K562 (cell line): ENCODE data around the gene EFNA2. TPM values are rescaled to one million over a fixed set of nuclear protein-coding genes. Genes with fewer than 3 reads are reported as not detected.

Source experiments
- BACH1 ChIP-seq: fragments of 200-800 bp; sonication (Bioruptor generic); IDR thresholded peaks from 2 replicates; pipeline ENCODE4 v1.6.1; 2016; ENCODE audit warnings: missing genetic modification characterization, missing compliant biosample characterization
- DDX20 ChIP-seq: fragments of 450-650 bp; IDR thresholded peaks from 2 replicates; pipeline ENCODE4 v1.6.1; 2016; ENCODE audit warnings: missing genetic modification characterization, low read depth, mild to moderate bottlenecking, missing compliant biosample characterization, moderate library complexity
- EP300 ChIP-seq: IDR thresholded peaks from 2 replicates; pipeline ENCODE4 v1.6.1; 2012; ENCODE audit warnings: low read length, improper control_type of control experiment
- KAT7 ChIP-seq: sonication (generic); formaldehyde crosslinking; IDR thresholded peaks from 2 replicates; pipeline ENCODE4 v1.8.0; 2022; ENCODE audit warnings: missing genetic modification reagents, mild to moderate bottlenecking, borderline replicate concordance
- KHSRP ChIP-seq: fragments of 450-650 bp; IDR thresholded peaks from 2 replicates; pipeline ENCODE4 v1.6.1; 2017
- MCM7 ChIP-seq, 2 experiments: fragments of 450-650 bp; IDR thresholded peaks; 2 replicates each; pipeline ENCODE4 v1.6.1; 2016 to 2018
- MEF2A ChIP-seq: IDR thresholded peaks from 2 replicates; pipeline ENCODE4 v1.6.1; 2011; ENCODE audit warnings: low read depth, mild to moderate bottlenecking, low read length, moderate library complexity; ENCODE audit not compliant: control insufficient read depth
- NR2C1 ChIP-seq, 2 experiments: fragments of 450-650 bp; IDR thresholded peaks; 2 replicates each; pipeline ENCODE4 v1.6.1; 2017; ENCODE audit warnings: mild to moderate bottlenecking in 2 of 2, antibody characterized with exemption in 1 of 2, inconsistent platforms in 1 of 2, missing compliant biosample characterization in 1 of 2, missing genetic modification characterization in 1 of 2
- PHB ChIP-seq: fragments of 250-450 bp; sonication (Bioruptor Pico); IDR thresholded peaks from 2 replicates; pipeline ENCODE4 v1.5.0; 2021
- PHF20 ChIP-seq: fragments of 450-650 bp; IDR thresholded peaks from 2 replicates; pipeline ENCODE4 v1.6.1; 2018; ENCODE audit not compliant: partially characterized antibody
- POLR3A ChIP-seq: IDR thresholded peaks from 2 replicates; pipeline ENCODE4 v1.6.1; 2011; ENCODE audit warnings: borderline replicate concordance, mild to moderate bottlenecking, moderate library complexity; ENCODE audit not compliant: insufficient read length, insufficient read depth; ENCODE audit errors: extremely low read depth
- SMAD4 ChIP-seq: fragments of 250-450 bp; sonication (Bioruptor Pico); conservative IDR thresholded peaks from 2 replicates; pipeline ENCODE4 v1.8.0; 2021; ENCODE audit warnings: inconsistent platforms, mild to moderate bottlenecking, moderate library complexity
- U2AF2 ChIP-seq: fragments of 200-400 bp; formaldehyde crosslinking; optimal IDR thresholded peaks from 2 replicates; pipeline ENCODE3; 2017; ENCODE audit warnings: low read depth, mild to moderate bottlenecking, low read length
- YBX1 ChIP-seq: fragments of 450-650 bp; IDR thresholded peaks from 2 replicates; pipeline ENCODE4 v1.7.1; 2016; ENCODE audit warnings: mild to moderate bottlenecking
- ZBTB11 ChIP-seq, 3 experiments: fragments of 200-800 bp in 1 of 3; fragments of 250-450 bp in 1 of 3; fragments of 450-650 bp in 1 of 3; sonication (Bioruptor Pico) in 1 of 3; sonication (Bioruptor generic) in 1 of 3; formaldehyde crosslinking in 1 of 3; IDR thresholded peaks; 2 replicates each; pipeline versions ENCODE4 v1.6.1 to v1.8.0; 2016 to 2022; ENCODE audit warnings: mild to moderate bottlenecking in 2 of 3, missing genetic modification characterization in 2 of 3, missing compliant biosample characterization in 1 of 3, moderate library complexity in 1 of 3
- ZBTB34 ChIP-seq: fragments of 250-450 bp; sonication (Bioruptor Pico); IDR thresholded peaks from 2 replicates; pipeline ENCODE4 v1.8.0; 2021; ENCODE audit warnings: mild to moderate bottlenecking, moderate library complexity
- ZBTB8A ChIP-seq: fragments of 450-650 bp; IDR thresholded peaks from 2 replicates; pipeline ENCODE4 v1.6.1; 2018; ENCODE audit warnings: mild to moderate bottlenecking, moderate library complexity; ENCODE audit not compliant: partially characterized antibody
- ZNF311 ChIP-seq: fragments of 250-450 bp; sonication (Bioruptor Pico); IDR thresholded peaks from 2 replicates; pipeline ENCODE4 v1.4.0; 2020; ENCODE audit warnings: mild to moderate bottlenecking, moderate library complexity
- ZNF445 ChIP-seq: fragments of 250-450 bp; sonication (Bioruptor Pico); IDR thresholded peaks from 2 replicates; pipeline ENCODE4 v1.4.0; 2020; ENCODE audit warnings: low read depth, mild to moderate bottlenecking, moderate library complexity
- ZNF740 ChIP-seq, 3 experiments: fragments of 200-800 bp in 1 of 3; sonication (Bioruptor generic) in 1 of 3; sonication (generic) in 1 of 3; formaldehyde crosslinking in 1 of 3; IDR thresholded peaks; 2 replicates each; pipeline versions ENCODE4 v1.6.1 to v1.8.0; 2016 to 2022; ENCODE audit warnings: mild to moderate bottlenecking in 2 of 3, missing compliant biosample characterization in 2 of 3, missing genetic modification characterization in 2 of 3, missing genetic modification reagents in 1 of 3
- polyA plus RNA-seq, 8 experiments: library from polyadenylated mRNA; depleted of rRNA in 4 of 8; stranded (reverse) in 5 of 8; unstranded in 3 of 8; fragments of >200 nt; fragmentation: Nextera tagmentation in 2 of 8; fragmentation: Illumina TruSeq in 1 of 8; extraction: Ambion mirVana in 2 of 8; extraction: Trizol in 1 of 8; gene quantifications; 2 replicates each; pipeline versions ENCODE4 v1.2.1 to v1.2.3, GENCODE V29; 2011 to 2014; ENCODE audit warnings: inconsistent platforms in 1 of 8, missing spikeins in 1 of 8
- total RNA-seq, 7 experiments: library from RNA; depleted of rRNA in 6 of 7; stranded (reverse); fragments of >200 nt in 6 of 7; fragmentation: Illumina TruSeq in 2 of 7; extraction: Trizol in 2 of 7; gene quantifications; 2 replicates each; pipeline versions ENCODE4 v1.2.1 to v1.2.3, GENCODE V29; 2011 to 2021; ENCODE audit warnings: low replicate concordance in 1 of 7

The EFNA2 gene
- total and polyA plus RNA-seq, 9 of the 15 experiments (the other 6 are each of a cell fraction or from before 2014, with no cell fraction given): 0.11 to 0.44 (median 0.15) TPM; not detected in 6

GRCh38 chr19:1269478-1270212 lies 16.0 kb upstream of the EFNA2 start (continued):
- 0 out of 2 replicates have a peak, but pooled peaks have one; percentile 79 for TF ChIP-seq PHB (CRISPR knock-in tag)
- no peak for TF ChIP-seq POLR3A
- TF ChIP-seq BACH1 (tag): no peak
- TF ChIP-seq KHSRP: no peak
- TF ChIP-seq EP300: no peak
- TF ChIP-seq ZNF311 (CRISPR knock-in tag): no peak
- no peak for TF ChIP-seq ZBTB8A
- TF ChIP-seq KAT7 (CRISPR knock-in tag): peak; percentile 61; the same call in 1 of the 2 replicates
- no peak for TF ChIP-seq ZNF445 (CRISPR knock-in tag)
- no peak for TF ChIP-seq MCM7 (IDR thresholded peaks at IDR 0.05)
- no peak for TF ChIP-seq ZBTB34
- TF ChIP-seq ZBTB11 (CRISPR knock-in tag; IDR thresholded peaks at IDR 0.05): 0 out of 6 replicates have a peak, but pooled peaks of 1 of the 3 experiments have one; percentile 57
- no peak for TF ChIP-seq PHF20
- TF ChIP-seq YBX1: no peak
- TF ChIP-seq MEF2A: no peak
- peak; percentile 78 for TF ChIP-seq SMAD4 (CRISPR knock-in tag)
- TF ChIP-seq ZNF740 (CRISPR knock-in tag; IDR thresholded peaks at IDR 0.05): no peak
- TF ChIP-seq ZNF740 (tag; IDR thresholded peaks at IDR 0.05): peak in 1 of 2 experiments; percentile 2; a peak in 1 of 4 replicates
- TF ChIP-seq U2AF2: no peak
- TF ChIP-seq NR2C1 (IDR thresholded peaks at IDR 0.05): 0 out of 2 replicates have a peak, but pooled peaks have one; percentile 38
- peak; percentile 69 for TF ChIP-seq NR2C1 (tag; IDR thresholded peaks at IDR 0.05)
- TF ChIP-seq DDX20 (tag): no peak
